GM18517 (cell line): ENCODE data around the gene AFF1.
"Not testable (repeated sequence)": the region's sequence is repeated elsewhere in the genome, so short reads cannot be mapped to it uniquely, and the experiment has no call there.

Experiments used
- ATAC-seq: cut with Tn5 transposase; IDR thresholded peaks from one replicate; pipeline ENCODE4 v1.9.1; 2021; ENCODE audit warnings: mild to moderate bottlenecking, moderate library complexity; ENCODE audit not compliant: unreplicated experiment

Gene AFF1

DNA sequence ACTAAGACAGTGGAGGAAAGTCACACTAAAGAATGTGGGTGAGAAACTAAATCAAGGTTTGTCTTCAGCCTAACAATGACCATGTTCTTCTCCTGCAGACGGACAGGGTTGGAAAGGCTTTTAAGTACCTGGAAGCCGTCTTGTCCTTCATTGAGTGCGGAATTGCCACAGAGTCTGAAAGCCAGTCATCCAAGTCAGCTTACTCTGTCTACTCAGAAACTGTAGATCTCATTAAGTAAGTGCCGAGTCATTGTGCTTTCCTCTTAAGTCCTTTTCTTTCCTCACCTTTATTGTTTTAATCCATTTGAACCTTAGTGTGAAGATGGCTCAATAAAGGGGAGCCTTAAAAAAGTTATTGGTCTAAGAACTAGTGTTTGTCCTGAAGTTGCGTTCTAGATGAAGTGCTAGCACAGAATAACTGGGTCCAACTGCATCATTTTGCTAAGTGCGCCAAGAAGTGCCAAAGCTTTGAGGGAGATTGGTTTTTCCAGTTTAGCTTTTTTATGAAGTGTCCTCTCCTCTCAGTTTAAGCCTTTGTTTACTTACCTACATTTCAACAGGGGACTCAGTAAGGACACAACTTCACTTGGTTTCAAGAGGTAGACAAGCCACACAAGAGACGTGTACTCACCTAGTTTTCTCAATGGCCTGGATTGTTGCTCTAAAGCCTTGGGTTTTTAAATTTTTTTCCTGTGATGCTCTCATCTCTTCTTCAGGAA lies 196.3 kb downstream of the AFF1 start:
- ATAC-seq, result no peak

DNA sequence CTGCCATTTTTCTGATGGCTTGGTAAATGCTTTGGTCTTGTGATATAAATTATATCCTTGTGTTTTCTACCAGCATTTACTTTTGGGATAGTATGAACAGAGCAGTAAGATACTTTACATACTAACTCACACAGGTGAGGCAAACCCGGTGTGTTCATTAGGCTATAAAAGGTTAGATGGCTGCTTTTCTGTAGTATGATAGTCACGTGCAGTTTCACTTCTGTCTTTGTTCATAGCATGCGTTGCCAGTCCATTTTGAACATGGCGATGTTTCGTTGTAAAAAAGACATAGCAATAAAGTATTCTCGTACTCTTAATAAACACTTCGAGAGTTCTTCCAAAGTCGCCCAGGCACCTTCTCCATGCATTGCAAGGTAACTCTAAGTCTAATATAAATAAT lies 197.2 kb downstream of the AFF1 start:
- no peak for ATAC-seq

DNA sequence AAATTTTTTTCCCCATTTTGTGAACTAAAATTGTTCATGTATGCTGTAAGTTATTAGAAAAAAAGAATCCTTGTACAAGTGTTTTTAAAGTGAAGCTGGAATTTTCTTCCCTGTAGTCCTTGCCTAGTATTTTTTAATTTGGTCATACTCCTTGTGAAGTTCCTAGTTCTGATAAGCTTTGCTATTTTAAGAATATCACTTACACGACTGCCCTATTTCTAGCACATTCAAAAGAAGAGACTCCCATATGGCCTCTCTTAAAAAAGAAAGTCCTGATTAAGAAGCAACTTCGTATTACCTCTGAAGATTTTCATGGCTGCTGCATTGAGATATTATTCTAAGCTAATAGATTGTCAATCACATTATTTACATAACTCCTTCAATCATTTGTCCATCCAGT lies 198.4 kb downstream of the AFF1 start:
- ATAC-seq, result no peak

DNA sequence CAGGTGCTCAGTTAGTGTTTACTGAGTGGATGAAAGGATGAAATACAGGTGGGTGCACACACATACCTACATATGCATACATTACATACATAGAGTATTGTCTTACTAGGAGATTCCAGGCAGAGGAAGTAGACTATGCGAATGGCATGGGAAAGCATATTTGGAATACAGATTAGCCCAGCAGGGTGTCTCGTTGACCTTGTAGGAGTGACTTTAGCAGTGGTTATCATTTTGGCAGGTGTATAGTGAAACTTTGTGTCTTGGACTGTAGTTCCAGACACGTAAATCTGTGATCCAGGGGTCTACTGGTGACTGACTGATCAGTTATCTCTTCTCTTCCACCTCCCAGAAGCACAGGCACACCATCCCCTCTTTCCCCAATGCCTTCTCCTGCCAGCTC lies 199.3 kb downstream of the AFF1 start:
- ATAC-seq, result no peak

DNA sequence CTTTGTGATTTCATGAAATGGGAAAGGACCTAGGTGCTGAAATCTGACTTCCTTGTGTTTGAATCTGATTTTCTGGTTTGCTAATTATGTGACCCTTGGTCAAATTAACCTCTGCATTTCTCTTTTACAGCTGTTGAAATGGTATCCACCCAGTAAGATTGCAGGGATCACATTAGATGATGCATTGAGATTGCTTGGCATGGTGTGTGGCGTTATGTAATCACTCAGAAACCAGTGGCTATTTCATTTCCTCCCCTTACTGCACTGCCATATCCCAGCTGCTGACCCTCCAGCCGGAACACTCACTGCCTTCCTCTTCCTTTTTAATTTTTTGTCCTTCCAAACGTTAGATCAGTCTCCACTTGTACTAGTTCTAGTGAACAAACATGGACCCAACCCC lies 206.6 kb downstream of the AFF1 start:
- no peak for ATAC-seq

DNA sequence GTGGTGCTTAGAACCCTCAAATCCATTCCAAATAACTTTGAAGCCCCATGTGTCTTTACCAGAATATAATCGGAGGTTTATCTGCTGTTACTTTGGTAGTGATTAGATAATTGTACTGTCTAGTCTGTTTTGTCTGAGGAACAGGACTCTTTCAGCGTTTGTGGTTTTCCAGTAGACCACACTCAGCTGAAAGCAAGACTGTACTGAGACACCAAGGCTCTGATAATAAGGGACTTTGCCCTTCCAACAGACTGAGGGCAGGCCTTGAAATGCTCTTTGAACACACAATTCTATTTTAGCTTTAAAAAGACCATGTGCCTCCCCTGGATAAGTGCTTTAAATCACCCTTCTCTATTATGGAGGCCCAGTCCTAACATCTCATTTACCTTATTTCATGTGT lies 209.5 kb downstream of the AFF1 start:
- no peak for ATAC-seq

DNA sequence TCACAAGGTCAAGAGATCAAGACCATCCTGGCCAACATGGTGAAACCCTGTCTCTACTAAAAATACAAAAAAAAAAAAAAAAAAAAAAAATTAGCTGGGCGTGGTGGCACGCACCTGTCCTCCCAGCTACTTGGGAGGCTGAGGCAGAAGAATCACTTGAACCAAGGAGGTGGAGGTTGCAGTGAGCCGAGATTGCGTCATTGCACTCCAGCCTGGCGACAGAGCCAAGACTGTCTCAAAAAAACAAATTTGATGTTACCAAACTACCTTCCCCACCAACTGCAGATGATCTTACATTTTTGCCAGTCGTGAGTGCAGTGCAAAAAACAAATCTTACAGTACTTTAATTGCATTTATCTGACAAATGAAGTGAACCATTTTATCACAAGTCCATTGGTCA lies 211.1 kb downstream of the AFF1 start:
- ATAC-seq, result not testable (repeated sequence)

DNA sequence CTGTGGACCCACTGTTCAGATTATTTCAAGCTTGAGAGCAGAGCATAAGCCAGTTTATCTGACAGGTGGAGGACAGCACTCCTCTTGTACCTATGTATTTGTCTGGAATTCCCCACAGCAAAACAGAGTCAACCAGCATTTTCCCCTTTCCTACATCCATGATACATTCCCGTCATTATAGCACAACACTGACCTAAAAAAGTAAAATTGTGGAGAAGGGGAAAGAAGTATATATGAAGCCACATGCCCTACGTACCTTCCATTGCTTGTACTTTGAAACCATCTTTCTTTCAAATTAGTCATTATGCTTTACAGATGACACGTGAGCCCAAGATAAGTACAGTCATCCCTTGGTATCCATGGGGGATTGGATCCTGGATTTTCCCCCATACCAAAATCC lies 212.3 kb downstream of the AFF1 start:
- ATAC-seq, result no peak

DNA sequence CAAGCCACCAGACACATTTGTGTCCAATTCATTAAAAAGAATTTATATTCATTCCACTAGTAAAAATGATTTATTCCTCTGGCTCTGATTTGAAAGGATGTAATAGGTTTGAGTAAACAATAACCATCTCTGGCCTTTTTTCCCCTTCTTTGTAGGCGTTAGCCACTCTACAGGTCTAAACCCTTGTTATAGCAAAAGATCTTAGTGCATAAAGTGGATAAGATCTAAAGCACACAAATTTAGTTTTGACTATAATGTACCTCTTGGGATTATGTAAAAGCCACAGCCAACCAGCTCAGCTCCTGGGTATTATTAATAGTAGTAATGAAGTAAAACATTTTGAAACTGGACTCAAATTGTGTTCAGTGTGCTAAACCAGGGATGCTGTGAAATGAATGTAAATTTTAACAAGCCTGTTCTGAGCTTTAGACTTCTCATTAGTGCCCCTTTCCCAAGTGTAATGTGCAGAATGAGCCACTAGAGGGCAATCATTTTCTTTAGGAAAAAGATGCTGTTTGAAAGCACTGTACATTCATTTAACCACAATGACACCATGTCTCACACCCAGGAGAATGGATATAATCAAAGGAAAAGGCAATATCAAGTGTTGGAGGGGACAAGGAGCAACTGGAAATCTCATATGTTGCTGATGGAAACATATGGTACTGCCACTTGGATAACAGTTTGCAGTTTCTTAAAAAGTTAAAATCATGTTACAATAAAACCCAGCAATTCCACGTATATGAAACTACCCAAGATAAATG lies 215.9 kb downstream of the AFF1 start:
- ATAC-seq, result no peak

DNA sequence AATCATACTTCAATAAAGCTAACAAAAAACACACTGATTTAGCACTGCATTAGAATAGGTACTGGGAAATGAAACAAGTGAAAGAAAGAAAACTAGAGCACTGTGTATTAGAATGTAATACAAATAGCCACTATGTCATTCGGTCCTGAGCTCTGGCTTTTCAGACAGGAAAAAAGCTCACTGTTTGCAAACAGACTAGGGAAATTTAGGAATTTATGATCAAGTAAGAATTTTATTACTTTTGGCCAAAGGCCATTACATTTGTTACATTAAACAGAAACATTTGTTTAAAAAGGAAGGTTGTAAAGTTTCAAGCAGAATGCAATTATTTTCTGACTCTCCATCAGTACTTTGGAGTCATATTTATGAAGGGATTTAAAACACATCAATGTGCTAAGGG lies 216.9 kb downstream of the AFF1 start:
- ATAC-seq, result no peak

DNA sequence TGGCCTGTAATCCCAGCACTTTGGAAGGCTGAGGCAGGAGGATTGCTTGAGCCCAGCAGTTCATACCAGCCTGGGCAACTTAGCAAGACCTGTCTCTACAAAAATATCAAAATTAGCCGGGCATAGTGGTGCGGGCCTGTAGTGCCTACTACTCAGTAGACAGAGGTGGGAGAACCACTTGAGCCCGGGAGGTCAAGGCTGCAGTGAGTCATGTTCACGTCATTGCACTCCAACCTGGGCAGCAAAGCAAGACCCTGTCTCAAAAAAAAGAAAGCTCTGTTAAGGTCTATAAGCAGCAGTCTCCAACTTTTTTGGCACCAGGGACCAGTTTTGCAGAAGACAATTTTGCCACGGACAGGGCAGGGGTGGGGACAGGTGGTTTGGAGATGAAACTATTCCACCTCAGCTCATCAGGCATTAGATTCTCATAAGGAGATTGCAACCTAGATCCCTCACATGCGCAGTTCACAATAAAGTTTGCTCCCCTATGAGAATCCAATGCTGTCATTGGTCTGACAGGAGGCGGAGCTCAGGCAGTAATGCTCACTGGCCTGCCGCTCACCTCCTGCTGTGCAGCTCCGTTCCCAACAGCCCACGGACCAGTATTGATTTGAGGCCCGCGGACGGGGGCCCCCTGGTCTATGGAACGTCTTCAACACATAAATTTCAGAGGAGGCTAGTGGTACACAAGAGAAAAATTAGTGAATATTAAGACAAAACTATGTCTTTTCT lies 217.7 kb downstream of the AFF1 start:
- no peak for ATAC-seq

DNA sequence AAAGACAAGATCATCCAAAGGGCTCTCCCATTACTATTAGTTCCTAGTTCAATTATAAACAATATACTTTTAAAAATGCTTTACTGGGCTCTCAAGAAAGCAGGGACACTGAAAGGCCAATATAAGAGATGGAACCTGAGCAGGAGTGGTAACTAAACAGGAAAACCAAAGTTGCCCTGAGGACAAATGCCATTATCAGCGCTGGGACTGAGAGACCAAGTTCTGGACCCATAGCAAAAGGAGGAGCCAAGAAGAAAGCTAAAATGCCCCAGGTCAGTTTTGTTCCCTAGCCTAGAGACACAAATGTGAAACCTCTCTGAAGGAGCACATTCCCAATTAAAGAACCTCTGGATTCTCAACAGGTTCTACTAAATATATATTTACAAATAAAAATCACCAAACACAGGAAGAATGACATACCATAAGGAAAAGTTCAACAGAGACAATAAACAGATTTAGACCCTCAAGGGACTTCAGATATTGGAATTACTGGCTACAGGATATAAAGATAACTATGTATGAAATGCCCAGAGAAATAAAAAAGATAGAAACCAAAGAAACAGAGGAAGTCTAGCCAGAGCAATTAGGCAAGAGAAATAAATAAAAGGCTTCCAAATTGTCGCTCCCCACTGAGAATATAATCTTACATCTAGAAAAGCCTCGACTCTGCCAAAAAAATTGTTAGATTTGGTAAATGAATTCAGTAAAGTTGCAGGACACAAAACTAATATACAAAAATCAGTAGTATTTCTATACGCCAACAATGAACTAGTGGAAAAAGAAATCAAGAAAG lies 218.5 kb downstream of the AFF1 start:
- no peak for ATAC-seq

DNA sequence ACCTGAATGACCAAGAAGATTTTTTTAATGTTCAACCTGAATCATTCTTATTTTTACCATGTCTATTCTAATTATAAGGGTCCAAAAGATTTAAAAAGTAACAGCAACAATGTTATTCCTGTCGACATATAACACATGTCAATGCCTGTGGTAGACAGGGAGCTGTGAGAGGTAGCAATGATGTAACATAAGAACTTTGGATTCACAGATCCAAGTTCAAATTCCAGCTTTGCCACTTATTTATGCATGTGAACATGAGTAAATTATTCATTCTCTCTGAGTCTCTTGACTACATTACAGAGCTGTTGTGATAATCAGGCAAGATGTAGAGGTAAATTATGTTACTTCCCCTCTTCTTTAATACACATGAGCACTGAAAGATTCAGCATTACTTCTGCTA lies 231.1 kb downstream of the AFF1 start:
- no peak for ATAC-seq

DNA sequence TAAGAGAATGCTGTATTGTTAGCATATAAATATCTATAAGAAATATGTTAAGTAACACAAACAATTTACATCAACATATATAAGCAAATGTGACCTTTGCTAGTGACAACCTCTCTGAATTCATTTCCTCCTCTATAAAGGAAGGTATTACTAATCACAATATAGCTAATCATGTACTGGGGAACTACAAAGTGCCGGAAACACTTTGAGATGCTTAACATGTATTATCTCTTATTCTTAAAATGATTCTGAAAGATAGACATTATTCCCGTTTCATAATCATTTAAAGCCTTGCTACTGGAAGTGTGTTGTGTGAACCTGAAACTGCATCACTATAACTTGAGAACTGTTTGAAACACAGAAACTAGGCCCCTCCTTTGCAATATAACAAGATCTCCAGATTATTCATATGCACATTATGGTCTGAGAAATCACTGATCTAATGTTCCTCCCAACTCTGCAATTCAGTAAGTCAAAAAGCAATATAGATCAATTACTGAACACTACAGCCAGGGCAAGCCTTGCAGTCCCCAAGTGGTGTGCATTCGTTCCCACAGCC lies 231.6 kb downstream of the AFF1 start:
- no peak for ATAC-seq

DNA sequence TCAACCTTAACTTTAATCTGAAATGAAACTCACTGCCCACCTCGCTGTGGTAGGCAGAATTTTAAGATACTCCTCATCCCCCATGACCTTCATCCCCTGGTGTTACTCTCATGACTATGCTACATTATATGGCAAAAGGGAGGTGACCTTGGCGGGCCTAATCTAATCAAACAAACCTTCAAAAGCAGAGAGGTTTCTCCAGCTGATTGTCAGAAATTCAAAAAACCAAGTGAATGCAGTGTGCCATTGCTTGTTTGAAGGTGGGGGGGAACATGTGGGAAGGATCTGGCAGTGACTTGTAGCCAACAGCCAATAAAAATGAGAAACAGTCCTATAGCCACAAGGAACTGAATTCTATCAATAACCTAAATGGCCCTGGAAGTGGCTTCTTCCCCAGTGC lies 237.1 kb downstream of the AFF1 start:
- no peak for ATAC-seq

DNA sequence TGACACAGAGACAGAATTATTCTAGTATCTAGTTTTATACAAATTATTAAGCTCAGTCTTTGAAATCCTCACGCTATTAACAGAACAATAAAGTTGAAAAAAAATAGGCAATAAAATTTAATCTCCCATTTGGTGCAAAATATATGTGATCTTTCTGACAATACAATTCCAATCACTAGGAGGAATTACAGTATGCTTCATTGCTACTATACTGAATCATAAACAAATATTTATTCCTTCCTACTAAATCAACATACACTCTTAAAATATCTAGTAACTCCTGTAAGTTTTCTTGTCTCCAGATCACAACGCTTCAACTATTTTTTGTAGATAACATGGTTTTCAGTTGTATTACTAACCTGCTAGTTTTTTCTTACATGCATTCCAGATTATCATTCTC lies 239.9 kb downstream of the AFF1 start:
- ATAC-seq, result no peak

DNA sequence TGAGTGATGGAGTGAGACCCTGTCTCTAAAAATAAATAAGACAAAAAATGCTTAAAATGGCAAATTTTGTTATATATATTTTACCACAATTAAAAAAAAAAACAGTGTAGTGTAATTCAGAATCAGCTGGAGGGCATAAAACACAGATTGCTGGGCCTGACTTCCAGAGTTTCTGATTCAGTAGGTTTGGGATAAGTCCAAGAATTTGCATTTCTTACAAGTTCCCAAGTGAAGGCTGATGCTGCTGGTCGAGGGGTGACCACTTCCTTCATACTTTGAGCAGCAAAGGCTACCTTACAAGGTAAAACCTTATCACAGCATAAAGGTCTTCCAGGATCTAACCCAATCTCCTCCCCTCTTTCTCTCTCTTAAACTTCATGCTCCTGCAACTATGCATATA lies 244.9 kb downstream of the AFF1 start:
- ATAC-seq, result no peak

DNA sequence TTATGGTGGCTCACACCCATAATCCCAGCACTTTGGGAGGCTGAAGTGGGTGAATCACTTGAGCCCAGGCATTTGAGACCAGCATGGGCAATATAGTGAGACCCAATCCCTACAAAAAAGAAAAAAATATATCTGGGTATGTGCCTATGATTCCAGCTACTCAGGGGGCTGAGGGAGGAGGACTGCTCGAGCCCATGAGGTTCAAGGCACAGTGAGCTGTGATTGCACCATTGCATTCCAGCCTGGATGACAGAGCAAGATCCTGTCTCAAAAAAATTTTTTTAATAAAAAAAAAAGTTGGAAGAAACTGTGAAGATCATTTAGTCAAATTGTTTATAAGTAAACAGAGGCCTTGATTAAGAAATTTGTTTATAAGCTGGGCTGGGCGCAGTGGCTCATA lies 246.0 kb downstream of the AFF1 start:
- no peak for ATAC-seq

DNA sequence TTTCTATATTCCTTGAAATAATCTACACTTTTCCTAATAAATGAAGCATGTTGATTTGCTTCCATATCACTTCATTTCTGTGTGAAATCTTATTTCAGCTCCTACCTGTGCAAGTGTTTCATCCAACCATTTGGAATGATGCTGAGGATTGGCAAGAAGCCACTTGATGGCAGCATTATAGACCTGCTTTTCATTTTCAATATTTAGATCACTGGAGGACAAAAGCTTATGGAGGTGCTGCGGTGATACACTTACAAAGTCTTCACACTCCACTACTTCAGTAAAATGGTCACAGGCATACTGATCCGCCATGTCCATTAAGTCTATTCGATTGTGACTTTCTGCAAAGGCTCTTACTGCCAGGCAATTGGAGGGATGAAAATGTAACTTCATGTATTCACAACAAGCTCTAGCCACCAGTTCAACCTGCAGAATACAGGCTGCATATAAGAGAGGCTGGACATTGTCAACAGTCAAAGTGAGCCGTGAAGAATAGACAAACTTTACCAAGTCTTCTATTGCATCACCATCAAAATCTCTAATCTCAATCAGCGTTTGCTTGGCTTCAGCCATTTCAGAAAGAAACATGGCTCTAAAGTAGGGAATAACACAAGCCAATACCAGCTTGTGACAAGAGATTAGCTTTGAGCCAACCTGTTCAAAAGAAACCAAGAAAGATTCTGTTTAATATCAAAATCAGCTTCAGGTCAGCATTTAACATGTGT lies 250.5 kb downstream of the AFF1 start:
- no peak for ATAC-seq

DNA sequence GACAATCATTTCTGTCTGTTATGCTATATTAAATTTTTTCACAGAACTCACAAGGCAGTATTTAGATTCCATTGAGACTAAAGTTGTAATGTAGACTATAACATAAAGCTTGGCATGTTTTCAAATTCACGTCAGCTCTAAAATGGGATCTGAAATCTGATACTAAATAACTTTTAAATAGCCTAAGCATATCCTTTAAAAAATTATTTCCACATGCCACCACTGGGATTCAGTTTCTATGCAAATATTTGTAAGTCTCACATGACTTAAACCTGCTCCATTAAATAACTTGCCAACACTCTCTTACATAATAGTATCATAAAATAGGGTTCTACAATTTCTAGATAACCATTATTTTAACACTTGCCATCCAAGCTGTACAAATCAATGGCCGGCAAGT lies 253.2 kb downstream of the AFF1 start:
- ATAC-seq, result no peak
